ENCODE data around the gene CFAP161. TPM values are rescaled to one million over a fixed set of nuclear protein-coding genes. Genes with fewer than 3 reads are reported as not detected.

Gene CFAP161
- total RNA-seq, 1 donor from 2014 or later: 0.36 TPM

DNA sequence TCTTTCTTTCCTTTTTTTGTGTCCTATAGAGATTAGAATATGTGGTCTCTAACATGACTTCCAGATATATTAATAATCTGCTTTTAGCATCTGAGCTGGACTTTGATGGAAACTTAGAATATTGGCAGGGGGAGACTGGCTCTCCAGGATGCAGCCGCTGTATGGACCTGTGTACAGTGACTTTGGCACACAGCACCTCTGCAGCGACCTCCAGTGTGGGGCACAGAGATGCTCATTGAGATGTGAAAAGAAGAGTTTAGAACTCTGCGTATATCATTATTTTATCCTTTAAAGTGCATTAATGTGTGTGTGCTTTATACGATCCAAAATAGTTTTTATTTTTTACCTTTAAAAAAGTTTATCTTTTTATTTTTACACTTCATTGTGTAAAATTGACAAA, 18.3 kb downstream of the CFAP161 start:
- Mint-ChIP-seq H3K36me3 (no peaks in the 10 kb centered on the region), H3K9me3 (no peaks in the 10 kb centered on the region), H3K4me1 (ENCODE audit: unreplicated experiment) (peaks cover 4% of the 10 kb centered on the region), H3K27ac (no peak overlapping the region), H3K4me3 (no peak overlapping the region), H3K27me3 (peaks cover 17% of the 10 kb centered on the region)
- TF ChIP-seq, protein P1, sequence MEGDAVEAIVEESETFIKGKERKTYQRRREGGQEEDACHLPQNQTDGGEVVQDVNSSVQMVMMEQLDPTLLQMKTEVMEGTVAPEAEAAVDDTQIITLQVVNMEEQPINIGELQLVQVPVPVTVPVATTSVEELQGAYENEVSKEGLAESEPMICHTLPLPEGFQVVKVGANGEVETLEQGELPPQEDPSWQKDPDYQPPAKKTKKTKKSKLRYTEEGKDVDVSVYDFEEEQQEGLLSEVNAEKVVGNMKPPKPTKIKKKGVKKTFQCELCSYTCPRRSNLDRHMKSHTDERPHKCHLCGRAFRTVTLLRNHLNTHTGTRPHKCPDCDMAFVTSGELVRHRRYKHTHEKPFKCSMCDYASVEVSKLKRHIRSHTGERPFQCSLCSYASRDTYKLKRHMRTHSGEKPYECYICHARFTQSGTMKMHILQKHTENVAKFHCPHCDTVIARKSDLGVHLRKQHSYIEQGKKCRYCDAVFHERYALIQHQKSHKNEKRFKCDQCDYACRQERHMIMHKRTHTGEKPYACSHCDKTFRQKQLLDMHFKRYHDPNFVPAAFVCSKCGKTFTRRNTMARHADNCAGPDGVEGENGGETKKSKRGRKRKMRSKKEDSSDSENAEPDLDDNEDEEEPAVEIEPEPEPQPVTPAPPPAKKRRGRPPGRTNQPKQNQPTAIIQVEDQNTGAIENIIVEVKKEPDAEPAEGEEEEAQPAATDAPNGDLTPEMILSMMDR (conservative IDR thresholded peaks at IDR 0.05): no peak
- DNase-seq (ENCODE audit: extremely low spot score, unreplicated experiment): no peak

DNA sequence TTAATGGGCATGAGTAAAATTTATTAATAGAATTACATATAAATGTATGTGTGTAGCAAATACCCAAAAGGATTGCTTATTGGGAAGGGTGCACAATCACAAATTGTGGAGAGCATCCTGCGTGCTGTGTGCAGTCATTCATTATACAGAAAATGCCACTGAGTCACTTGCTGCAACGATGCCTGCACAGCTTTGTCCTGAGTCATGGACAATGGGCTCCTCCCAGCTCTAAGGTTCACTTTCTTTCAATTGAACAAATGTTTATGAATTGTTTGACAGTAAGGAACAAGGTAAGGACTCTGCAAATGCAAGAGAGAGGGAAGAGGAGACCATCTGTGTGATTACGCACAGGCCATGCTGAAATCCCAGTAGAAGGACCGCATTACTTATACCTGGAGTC, 18.7 kb downstream of the CFAP161 start:
- no peak for DNase-seq (ENCODE audit: extremely low spot score, unreplicated experiment)
- H3K27me3 Mint-ChIP-seq: peaks cover 17% of the 10 kb centered on the region
- H3K36me3 Mint-ChIP-seq: no peaks in the 10 kb centered on the region
- H3K4me1 Mint-ChIP-seq (ENCODE audit: unreplicated experiment): peaks cover 4% of the 10 kb centered on the region
- no peak overlapping the region for H3K4me3 Mint-ChIP-seq
- H3K27ac Mint-ChIP-seq: no peak overlapping the region
- TF ChIP-seq, protein P1 (conservative IDR thresholded peaks at IDR 0.05): no peak
- no peaks in the 10 kb centered on the region for H3K9me3 Mint-ChIP-seq

DNA sequence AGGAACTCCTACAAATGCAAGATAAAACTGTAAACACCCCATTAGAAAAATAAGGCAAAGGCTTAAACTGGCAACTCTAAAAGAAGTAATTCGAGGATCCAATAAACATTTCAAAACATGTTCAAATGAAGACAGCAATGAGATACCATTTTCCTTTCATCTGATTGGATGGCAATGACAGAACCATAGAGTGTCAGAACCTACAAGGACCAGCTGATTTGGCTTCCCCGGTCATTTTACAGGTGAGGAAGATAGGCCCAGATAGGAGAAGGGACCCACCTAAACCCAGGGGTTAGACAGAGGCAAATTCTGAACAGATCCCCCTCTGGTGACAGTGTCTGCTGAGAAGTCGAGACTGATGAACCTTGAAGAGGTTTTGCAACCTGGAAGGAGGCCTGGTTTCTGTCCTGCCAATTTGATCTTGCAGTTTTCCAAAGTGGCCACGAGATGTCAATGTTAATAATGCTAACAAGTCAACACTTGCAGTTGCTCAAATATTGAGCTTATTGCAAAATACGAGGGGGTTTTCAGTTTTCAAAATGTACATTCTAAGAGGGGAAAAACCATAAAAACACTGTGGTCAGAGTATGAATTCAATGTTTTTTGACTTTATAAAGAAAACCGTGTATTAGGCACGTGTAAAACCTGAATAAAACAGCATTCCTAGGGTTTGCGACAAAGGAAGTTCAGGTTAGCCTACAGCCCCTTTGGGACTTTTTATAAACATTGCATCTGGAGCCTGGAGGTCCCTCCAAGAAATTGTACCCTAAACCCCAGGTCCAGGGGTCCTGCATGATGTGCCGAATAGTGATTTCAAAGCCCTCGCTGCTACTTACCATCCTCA, 21.5 kb downstream of the CFAP161 start:
- peaks cover 16% of the 10 kb centered on the region for H3K27me3 Mint-ChIP-seq
- H3K36me3 Mint-ChIP-seq: no peaks in the 10 kb centered on the region
- H3K4me1 Mint-ChIP-seq (ENCODE audit: unreplicated experiment): peaks cover 6% of the 10 kb centered on the region
- H3K4me3 Mint-ChIP-seq: no peak overlapping the region
- H3K9me3 Mint-ChIP-seq: no peaks in the 10 kb centered on the region
- TF ChIP-seq, protein P1 (conservative IDR thresholded peaks at IDR 0.05): peak; percentile 71
- DNase-seq (ENCODE audit: extremely low spot score, unreplicated experiment): no peak
- H3K27ac Mint-ChIP-seq: no peak overlapping the region

DNA sequence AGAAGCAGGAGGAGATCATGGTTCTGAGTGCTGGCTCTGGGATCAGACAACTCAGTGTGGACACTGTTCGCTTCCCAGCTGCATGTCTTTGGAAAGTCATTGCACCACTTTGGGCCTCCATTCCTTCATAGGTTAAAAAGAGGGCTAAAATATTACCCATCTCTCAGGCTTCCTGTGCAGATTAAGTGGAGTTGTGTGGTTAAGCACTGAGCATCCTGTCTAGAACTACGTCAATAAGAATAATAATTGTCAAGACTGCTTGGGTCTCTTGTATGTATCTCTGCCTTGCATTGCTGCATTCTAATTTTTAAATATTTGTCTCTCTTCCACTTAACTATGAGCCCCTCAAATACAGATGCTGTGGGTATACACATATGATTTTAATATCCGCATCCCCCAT, 22.3 kb downstream of the CFAP161 start:
- no peak for DNase-seq (ENCODE audit: extremely low spot score, unreplicated experiment)
- no peak overlapping the region for H3K4me3 Mint-ChIP-seq
- H3K27ac Mint-ChIP-seq: no peak overlapping the region
- H3K4me1 Mint-ChIP-seq (ENCODE audit: unreplicated experiment): peaks cover 11% of the 10 kb centered on the region
- no peaks in the 10 kb centered on the region for H3K9me3 Mint-ChIP-seq
- no peaks in the 10 kb centered on the region for H3K36me3 Mint-ChIP-seq
- TF ChIP-seq, protein P1 (conservative IDR thresholded peaks at IDR 0.05): no peak
- H3K27me3 Mint-ChIP-seq: peaks cover 20% of the 10 kb centered on the region

DNA sequence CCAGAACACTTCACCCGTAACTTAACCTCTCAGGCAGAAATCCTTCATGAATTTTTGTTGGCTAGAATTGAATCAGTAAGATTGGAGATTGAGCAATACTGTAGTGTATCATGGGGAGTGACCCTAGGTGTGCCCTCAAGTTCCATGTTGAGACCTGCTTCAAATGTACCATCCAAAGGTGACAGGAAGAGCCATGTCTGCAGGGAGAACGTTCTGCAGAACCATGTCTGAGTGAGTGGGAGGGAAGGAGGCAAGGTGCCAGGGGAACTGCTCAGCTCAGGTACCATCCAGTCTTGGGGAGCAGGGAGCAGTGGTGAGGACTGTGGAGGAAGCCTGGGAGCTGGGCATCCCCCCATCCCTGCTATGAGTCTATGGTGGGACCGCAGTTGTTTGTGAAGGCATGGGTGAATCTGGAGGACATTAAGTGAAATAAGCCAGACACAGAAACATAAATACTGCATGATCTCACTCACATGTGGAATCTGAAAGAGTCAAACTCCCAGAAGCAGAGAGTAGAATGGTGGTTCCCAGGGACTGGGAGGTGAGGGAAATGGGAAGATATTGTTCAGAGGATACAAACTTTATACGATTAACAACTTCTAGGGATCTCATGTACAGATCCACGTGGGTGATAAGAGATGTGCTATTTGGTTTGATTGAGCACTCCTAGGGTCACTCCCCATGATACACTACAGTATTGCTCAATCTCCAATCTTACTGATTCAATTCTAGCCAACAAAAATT, 23.3 kb downstream of the CFAP161 start:
- TF ChIP-seq, protein P1 (conservative IDR thresholded peaks at IDR 0.05): no peak
- no peak overlapping the region for H3K4me3 Mint-ChIP-seq
- H3K36me3 Mint-ChIP-seq: no peaks in the 10 kb centered on the region
- no peak overlapping the region for H3K27ac Mint-ChIP-seq
- peaks cover 23% of the 10 kb centered on the region for H3K27me3 Mint-ChIP-seq
- H3K4me1 Mint-ChIP-seq (ENCODE audit: unreplicated experiment): peaks cover 11% of the 10 kb centered on the region
- no peaks in the 10 kb centered on the region for H3K9me3 Mint-ChIP-seq
- DNase-seq (ENCODE audit: extremely low spot score, unreplicated experiment): no peak
